Stimulated activated CD8-positive, alpha-beta memory T cell treated with anti-CD3 and anti-CD28 coated beads, Interleukin-12 subunit alpha, Interleukin-12 subunit beta, amount 100 ng/mL, for 24 hours (primary cell): ENCODE measurements around the gene NPTXR.

Experiments
- DNase-seq: peaks from one replicate; pipeline ENCODE4 v3.0.0-alpha.2; 2020; ENCODE audit errors: extremely low read depth

Gene NPTXR

GRCh38 chr22:38773363-38773946 is 70.4 kb downstream of the NPTXR start:
- DNase-seq = no peak

DNA sequence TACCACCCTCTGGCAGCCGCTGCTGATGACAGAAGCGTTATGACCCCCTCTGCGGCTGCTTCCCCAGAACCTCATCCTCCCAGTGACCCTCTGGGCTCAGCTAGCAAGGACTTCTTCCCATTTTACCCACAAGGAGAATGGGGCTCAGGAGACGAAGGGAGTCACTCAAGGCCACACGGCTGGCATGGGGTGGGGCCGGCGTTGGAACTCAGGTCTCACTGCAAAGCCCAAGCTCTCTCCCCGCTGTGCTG is 71.3 kb downstream of the NPTXR start:
- DNase-seq = no peak

DNA sequence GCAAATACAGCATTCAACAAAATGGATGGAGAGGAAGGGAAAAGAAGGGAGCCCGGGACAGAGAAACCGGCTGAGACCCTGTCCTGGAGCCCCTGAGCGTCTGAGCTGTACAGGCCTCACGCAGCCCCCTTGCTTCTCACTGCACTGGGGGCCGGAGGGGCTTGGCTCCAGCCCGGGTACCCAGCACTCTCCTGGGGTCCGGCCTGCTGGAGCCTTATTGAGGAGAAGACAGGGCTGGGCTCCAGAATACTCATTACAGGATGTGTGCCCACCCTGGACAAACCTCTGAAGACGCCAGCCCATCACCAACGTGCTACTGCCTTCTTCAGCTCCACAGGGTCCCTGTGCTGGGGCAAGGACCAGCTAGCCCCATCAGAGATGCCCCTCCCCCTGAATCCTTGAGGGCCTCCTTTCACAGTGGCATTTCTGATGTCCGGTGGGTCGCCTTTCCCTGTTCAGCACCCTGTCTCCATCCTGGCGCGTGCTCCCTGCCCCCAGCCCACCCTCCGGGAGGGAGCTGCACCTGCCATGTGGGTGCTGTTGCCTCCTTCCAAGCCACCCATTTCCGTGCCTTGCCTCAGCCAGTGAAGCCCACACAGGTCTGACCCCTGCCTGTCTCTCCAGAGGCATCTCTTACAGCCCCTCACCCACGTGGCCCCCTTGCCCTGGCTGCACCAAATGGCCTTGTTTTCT is 73.4 kb downstream of the NPTXR start:
- DNase-seq = no peak
